ENCODE measurements around the gene EIF1AD. TPM values are rescaled to one million over a fixed set of nuclear protein-coding genes. Genes with fewer than 3 reads are reported as not detected.

EIF1AD gene
- total and polyA plus RNA-seq, 9 of the 15 experiments (the other 6 are each of a cell fraction or from before 2014, with no cell fraction given) = 50.1 to 98.8 (median 58.7) TPM

DNA sequence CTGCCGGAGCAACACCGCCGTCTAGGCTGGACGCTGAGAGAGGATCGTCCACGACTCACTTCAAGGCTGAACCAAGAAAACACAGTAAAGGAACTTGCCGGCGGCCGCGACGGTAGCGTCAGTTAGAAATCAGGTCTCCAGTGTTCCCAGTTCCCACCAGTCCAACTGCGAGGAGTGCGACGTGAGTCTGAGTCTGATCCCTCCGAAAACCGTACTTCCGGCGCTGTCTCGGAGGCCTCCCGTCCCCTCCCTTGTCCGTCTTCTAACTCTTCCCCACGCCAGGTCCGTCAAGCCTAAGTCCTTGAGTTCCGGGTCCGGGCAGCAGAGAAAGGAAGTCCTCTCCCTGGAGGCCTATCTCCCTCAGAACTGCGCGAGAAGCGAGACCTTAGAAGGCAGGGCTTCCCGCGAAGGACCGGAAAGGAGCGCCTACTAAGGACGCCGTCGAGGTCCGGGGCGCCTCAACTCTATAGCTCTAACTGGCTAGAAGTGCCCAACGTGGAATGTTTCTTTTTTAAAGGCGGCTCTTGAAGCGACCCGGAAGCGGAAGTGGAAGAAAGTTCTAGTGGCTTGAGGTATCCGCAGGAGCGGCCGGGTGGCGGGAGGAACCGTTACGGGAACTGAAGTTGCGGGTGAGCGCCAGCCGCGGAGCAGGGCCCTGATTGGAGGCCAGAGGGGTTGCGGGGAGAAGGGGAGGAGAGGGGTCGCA is at the start of gene EIF1AD, which contains the start of gene BANF1 (continued):
- TF ChIP-seq, protein P1, sequence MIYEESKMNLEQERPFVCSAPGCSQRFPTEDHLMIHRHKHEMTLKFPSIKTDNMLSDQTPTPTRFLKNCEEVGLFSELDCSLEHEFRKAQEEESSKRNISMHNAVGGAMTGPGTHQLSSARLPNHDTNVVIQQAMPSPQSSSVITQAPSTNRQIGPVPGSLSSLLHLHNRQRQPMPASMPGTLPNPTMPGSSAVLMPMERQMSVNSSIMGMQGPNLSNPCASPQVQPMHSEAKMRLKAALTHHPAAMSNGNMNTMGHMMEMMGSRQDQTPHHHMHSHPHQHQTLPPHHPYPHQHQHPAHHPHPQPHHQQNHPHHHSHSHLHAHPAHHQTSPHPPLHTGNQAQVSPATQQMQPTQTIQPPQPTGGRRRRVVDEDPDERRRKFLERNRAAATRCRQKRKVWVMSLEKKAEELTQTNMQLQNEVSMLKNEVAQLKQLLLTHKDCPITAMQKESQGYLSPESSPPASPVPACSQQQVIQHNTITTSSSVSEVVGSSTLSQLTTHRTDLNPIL (CRISPR knock-in tag; IDR thresholded peaks at IDR 0.05) = no peak
- TF ChIP-seq, protein P2, sequence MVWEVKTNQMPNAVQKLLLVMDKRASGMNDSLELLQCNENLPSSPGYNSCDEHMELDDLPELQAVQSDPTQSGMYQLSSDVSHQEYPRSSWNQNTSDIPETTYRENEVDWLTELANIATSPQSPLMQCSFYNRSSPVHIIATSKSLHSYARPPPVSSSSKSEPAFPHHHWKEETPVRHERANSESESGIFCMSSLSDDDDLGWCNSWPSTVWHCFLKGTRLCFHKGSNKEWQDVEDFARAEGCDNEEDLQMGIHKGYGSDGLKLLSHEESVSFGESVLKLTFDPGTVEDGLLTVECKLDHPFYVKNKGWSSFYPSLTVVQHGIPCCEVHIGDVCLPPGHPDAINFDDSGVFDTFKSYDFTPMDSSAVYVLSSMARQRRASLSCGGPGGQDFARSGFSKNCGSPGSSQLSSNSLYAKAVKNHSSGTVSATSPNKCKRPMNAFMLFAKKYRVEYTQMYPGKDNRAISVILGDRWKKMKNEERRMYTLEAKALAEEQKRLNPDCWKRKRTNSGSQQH (CRISPR knock-in tag; IDR thresholded peaks at IDR 0.05) = no peak; the same call in 1 of the 2 replicates
- TF ChIP-seq, protein P3, sequence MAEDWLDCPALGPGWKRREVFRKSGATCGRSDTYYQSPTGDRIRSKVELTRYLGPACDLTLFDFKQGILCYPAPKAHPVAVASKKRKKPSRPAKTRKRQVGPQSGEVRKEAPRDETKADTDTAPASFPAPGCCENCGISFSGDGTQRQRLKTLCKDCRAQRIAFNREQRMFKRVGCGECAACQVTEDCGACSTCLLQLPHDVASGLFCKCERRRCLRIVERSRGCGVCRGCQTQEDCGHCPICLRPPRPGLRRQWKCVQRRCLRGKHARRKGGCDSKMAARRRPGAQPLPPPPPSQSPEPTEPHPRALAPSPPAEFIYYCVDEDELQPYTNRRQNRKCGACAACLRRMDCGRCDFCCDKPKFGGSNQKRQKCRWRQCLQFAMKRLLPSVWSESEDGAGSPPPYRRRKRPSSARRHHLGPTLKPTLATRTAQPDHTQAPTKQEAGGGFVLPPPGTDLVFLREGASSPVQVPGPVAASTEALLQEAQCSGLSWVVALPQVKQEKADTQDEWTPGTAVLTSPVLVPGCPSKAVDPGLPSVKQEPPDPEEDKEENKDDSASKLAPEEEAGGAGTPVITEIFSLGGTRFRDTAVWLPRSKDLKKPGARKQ (CRISPR knock-in tag; IDR thresholded peaks at IDR 0.05) = no peak
- TF ChIP-seq LEF1 (IDR thresholded peaks at IDR 0.05) (peak; percentile 52), KDM2B (CRISPR knock-in tag; IDR thresholded peaks at IDR 0.05) (no peak), CREB1 (IDR thresholded peaks at IDR 0.05) (peak; percentile 79), CREB1 (CRISPR knock-in tag; IDR thresholded peaks at IDR 0.05) (peak; percentile 81), ZNF134 (CRISPR knock-in tag; conservative IDR thresholded peaks at IDR 0.05) (0 out of 2 replicates have a peak, but pooled peaks have one; percentile 29), HOXB6 (CRISPR knock-in tag; IDR thresholded peaks at IDR 0.05; ENCODE audit: borderline replicate concordance) (no peak), MYC (IDR thresholded peaks at IDR 0.05; ENCODE audit: low read depth, low read length) (peak; percentile 84), MYC (CRISPR knock-in tag; IDR thresholded peaks at IDR 0.05; ENCODE audit: borderline replicate concordance, low read depth) (peak; percentile 96; the same call in 1 of the 2 replicates), IFI16 (CRISPR knock-in tag; IDR thresholded peaks at IDR 0.05) (no peak), ADNP (tag; IDR thresholded peaks at IDR 0.05) (no peak), SIRT6 (IDR thresholded peaks at IDR 0.05; ENCODE audit: low read depth, low read length) (no peak), C11orf30 (IDR thresholded peaks at IDR 0.05; ENCODE audit: low read depth) (peak; percentile 99), ZNF232 (CRISPR knock-in tag; IDR thresholded peaks at IDR 0.05) (no peak), CBX3 (IDR thresholded peaks at IDR 0.05; ENCODE audit: borderline replicate concordance in 1 of 2, low read length in 2 of 2) (peak in 1 of 2 experiments; percentile 98; a peak in 2 of 3 replicates)
- TF ChIP-seq, protein P4, sequence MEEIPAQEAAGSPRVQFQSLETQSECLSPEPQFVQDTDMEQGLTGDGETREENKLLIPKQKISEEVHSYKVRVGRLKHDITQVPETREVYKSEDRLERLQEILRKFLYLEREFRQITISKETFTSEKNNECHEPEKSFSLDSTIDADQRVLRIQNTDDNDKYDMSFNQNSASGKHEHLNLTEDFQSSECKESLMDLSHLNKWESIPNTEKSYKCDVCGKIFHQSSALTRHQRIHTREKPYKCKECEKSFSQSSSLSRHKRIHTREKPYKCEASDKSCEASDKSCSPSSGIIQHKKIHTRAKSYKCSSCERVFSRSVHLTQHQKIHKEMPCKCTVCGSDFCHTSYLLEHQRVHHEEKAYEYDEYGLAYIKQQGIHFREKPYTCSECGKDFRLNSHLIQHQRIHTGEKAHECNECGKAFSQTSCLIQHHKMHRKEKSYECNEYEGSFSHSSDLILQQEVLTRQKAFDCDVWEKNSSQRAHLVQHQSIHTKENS (CRISPR knock-in tag; IDR thresholded peaks at IDR 0.05) = no peak

All from K562 (cell line).